ENCODE measurements around the gene HNRNPH3. TPM values are rescaled to one million over a fixed set of nuclear protein-coding genes. Genes with fewer than 3 reads are reported as not detected.

The HNRNPH3 gene, protein sequence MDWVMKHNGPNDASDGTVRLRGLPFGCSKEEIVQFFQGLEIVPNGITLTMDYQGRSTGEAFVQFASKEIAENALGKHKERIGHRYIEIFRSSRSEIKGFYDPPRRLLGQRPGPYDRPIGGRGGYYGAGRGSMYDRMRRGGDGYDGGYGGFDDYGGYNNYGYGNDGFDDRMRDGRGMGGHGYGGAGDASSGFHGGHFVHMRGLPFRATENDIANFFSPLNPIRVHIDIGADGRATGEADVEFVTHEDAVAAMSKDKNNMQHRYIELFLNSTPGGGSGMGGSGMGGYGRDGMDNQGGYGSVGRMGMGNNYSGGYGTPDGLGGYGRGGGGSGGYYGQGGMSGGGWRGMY
- total RNA-seq, result 15.9 and 16.6 TPM in 2 replicates

DNA sequence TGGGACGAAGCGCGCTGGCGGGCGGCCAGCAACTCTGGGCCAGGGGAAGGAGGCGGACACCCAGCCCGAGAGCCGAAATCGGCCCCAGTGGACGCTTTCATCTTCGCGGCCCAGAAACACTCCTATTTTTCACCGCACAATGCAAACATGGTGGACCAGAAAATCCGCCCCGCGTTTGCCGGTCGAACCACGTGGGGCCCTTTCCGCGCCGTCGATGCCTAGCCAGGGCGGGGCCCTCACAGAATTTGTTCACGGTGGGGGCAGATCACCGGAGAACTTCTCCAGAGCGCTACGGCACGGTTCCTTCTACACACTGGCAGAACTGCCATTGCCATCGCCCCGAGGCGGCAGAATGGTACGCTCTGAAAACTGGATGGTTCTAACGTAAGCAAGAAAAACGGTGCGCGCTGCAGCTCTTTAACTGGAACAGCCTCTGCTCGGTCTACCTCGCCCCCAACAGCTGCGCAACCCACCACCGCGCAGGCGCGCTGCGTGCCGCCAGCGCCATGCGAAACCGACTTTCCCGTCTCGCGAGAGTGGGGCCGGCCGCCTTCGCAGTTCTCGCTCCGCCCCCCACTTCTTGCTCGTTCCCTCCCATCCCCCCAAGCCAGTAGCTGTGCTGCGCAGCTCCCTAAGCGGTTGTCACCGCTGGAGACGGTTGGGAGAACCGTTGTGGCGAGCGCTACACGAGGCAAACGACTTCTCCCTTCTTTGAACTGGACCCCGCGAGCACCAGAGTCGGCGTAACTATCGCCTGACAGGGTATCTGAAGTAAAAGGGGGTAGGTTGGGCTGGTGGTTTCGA is at the start of gene HNRNPH3:
HNRNPH3 (plus strand) TSS at position 610 of the 804 bp plus-strand sequence. CDS start 5,158 bp downstream, outside the sequence.

DNA sequence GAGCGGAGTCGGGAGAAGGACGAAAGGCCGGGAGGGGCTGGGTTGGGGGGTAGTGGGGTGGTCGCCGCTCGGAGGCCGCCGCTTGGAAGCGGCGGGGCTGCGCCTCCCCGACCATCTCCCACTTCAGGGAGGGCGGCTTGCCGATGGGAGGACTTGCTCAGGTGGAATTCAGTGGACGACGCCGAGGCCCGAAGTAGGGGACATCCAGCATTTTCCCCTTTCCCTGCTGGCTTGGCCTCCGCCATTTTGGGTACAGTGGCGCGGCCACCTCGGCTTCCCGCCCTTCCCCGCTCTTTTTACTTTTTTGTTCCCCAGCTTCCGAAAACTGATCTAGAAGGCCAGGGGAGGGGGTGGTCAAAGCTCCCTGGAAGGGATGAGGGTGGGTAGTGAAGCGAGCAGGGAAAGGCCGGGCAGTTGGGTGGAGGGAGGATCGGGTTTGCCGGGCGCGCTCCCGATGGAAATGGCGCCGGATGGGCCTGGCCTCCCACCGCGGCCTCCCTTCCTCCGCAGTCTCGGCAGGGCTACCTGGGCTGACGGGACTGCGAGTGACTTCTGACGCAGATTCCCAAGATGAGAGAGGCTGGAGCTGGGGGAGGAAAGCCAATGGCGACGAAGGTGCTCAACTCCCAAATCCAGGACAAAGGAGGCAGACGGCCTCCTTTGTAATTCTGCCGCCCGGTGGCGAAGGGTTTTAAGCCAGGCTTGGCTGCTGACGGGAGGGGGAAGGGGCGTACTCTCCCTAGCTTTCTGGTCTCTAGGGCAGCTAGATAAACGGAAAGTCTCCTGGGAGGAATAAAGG is 594 bp downstream of the HNRNPH3 start, which contains the start of gene PBLD:
PBLD (minus strand) TSS at position 670 of the 799 bp plus-strand sequence. CDS start 26,084 bp downstream, outside the sequence.

Other genes starting within 250 kb of the HNRNPH3 start
- gene MYPN, start 222.6 kb upstream of the HNRNPH3 start, total RNA-seq, result 0.09 and 0.14 TPM in 2 replicates
- gene ATOH7, start 100.0 kb upstream of the HNRNPH3 start, total RNA-seq, result 0.09 TPM in 1 of 2 replicates, not detected in the other
- gene PBLD, start 864 bp downstream of the HNRNPH3 start, total RNA-seq, result 3.4 and 6.7 TPM in 2 replicates
- 16.1 and 17.9 TPM in 2 replicates for gene RUFY2, start 75.2 kb downstream of the HNRNPH3 start, total RNA-seq
- 3.4 and 4.3 TPM in 2 replicates for gene DNA2, start 139.9 kb downstream of the HNRNPH3 start, total RNA-seq
- 14.6 and 27.8 TPM in 2 replicates for gene SLC25A16, start 195.5 kb downstream of the HNRNPH3 start, total RNA-seq
- gene TET1, start 228.3 kb downstream of the HNRNPH3 start, total RNA-seq, result 2.1 and 3.6 TPM in 2 replicates

Data from smooth muscle cell of bladder (primary cell).